GM12875 (cell line): Measurements from ENCODE around the gene LPCAT1.

Experiments used
- H3K4me3 ChIP-seq: one replicate; pipeline ENCODE4 v1.5.1; 2011; ENCODE audit warnings: low read depth, low read length, control low read depth
- CTCF ChIP-seq: IDR thresholded peaks from 2 replicates; pipeline ENCODE4 v1.5.1; 2011; ENCODE audit warnings: low read depth, mild to moderate bottlenecking, control low read depth, inconsistent platforms, low read length, moderate library complexity, borderline replicate concordance; ENCODE audit not compliant: insufficient read depth

LPCAT1 gene

GRCh38 chr5:1468247-1468612 is 55.5 kb downstream of the LPCAT1 start:
- TF ChIP-seq CTCF = peak; percentile 46; the same call in 1 of the 2 replicates
- H3K4me3 ChIP-seq = no peak overlapping the region

- no peak for TF ChIP-seq CTCF
- H3K4me3 ChIP-seq = no peak overlapping the region
These were observed 56.2 kb downstream of the LPCAT1 start for GRCh38 chr5:1467341-1468246.

- no peak overlapping the region for H3K4me3 ChIP-seq
- no peak for TF ChIP-seq CTCF
These were observed 57.0 kb downstream of the LPCAT1 start for GRCh38 chr5:1466631-1467265.

- no peak for TF ChIP-seq CTCF
- H3K4me3 ChIP-seq = no peak overlapping the region
These were observed 57.7 kb downstream of the LPCAT1 start for GRCh38 chr5:1465966-1466471.

GRCh38 chr5:1465117-1465516 is 58.6 kb downstream of the LPCAT1 start:
- no peak overlapping the region for H3K4me3 ChIP-seq
- TF ChIP-seq CTCF = no peak

GRCh38 chr5:1464511-1464910 is 59.2 kb downstream of the LPCAT1 start:
- TF ChIP-seq CTCF = no peak
- H3K4me3 ChIP-seq = no peak overlapping the region

- H3K4me3 ChIP-seq = no peak overlapping the region
- no peak for TF ChIP-seq CTCF
These were observed 59.7 kb downstream of the LPCAT1 start for GRCh38 chr5:1464096-1464446.
